Mucosa of descending colon (tissue), 3 donors: ENCODE measurements around the gene C1QTNF4. TPM values are rescaled to one million over a fixed set of nuclear protein-coding genes. Genes with fewer than 3 reads are reported as not detected.

Source experiments
- ATAC-seq: fragments of 200-7000 bp; cut with Tn5 transposase; one replicate; pipeline ENCODE4 v1.9.1; 2020; ENCODE audit warnings: mild to moderate bottlenecking, moderate library complexity
- DNase-seq, 3 donors: peaks; one replicate each; pipeline ENCODE4 v3.0.0-alpha.2; 2020
- H3K36me3 ChIP-seq: fragments of 200-600 bp; one replicate; pipeline ENCODE4 v1.8.0; 2021; ENCODE audit warnings: low read depth, mild to moderate bottlenecking
- H3K4me1 ChIP-seq: fragments of 200-600 bp; one replicate; pipeline ENCODE4 v1.8.0; 2021; ENCODE audit warnings: low read depth, mild to moderate bottlenecking
- H3K4me3 ChIP-seq: fragments of 200-600 bp; one replicate; pipeline ENCODE4 v1.8.0; 2021; ENCODE audit warnings: mild to moderate bottlenecking
- H3K9me3 ChIP-seq: fragments of 200-600 bp; one replicate; pipeline ENCODE4 v1.8.0; 2021; ENCODE audit warnings: mild to moderate bottlenecking
- CTCF ChIP-seq: fragments of 200-600 bp; IDR thresholded peaks from one replicate; pipeline ENCODE4 v1.8.0; 2022; ENCODE audit warnings: antibody characterized with exemption, mild to moderate bottlenecking
- intact Hi-C, 2 donors: fragments of 100-400 bp; cut with DNase I in 1 of 2; cut with micrococcal nuclease in 1 of 2; formaldehyde crosslinking; loops; one replicate each; pipeline versions ENCODE4 v1.11.0 to v1.11.1; 2022; cut with DNase I, micrococcal nuclease
- total RNA-seq, 3 donors: library from RNA; stranded (reverse); fragmentation: NEBNext Ultra II Directional in 2 of 3; extraction: Animal tissue kit (Norgen Biotek cat#: 25700) in 2 of 3; gene quantifications; one replicate each; pipeline versions ENCODE4 v1.2.1 to v1.2.4, GENCODE V29; 2021 to 2023
- donor health status: DM: no; HTN: no; CAD: no; lungs with moderate emphysema.
- donor health status: DM: no; HTN: no; CAD: no.
- donor health status: DM: no; HTN: yes; CAD: no.

C1QTNF4 gene
- total RNA-seq, 3 donors from 2014 or later, result 0.17 to 3.5 (median 0.34) TPM

DNA sequence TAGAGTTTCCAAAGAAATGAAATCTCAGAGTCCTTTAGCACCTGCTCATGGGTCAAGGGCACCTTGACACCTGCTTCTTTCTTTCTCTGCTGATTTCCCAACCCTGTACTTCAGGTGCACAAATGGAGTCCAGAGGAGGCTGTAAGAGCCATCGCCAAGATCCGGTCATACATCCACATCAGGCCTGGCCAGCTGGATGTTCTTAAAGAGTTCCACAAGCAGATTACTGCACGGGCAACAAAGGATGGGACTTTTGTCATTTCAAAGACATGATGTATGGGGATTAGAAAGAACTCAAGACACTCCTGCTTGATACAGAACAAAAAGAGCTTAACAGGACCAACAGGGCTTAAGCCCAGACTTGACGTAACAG, 22.9 kb downstream of the C1QTNF4 start:
- intact Hi-C loops, result no loop called here
- TF ChIP-seq CTCF, result no peak
- DNase-seq, result no peak
- Histone ChIP-seq H3K4me1 (peaks cover 3% of the 10 kb centered on the region), H3K9me3 (no peaks in the 10 kb centered on the region), H3K36me3 (peaks cover 3% of the 10 kb centered on the region), H3K4me3 (no peak overlapping the region)
- no peak for ATAC-seq

DNA sequence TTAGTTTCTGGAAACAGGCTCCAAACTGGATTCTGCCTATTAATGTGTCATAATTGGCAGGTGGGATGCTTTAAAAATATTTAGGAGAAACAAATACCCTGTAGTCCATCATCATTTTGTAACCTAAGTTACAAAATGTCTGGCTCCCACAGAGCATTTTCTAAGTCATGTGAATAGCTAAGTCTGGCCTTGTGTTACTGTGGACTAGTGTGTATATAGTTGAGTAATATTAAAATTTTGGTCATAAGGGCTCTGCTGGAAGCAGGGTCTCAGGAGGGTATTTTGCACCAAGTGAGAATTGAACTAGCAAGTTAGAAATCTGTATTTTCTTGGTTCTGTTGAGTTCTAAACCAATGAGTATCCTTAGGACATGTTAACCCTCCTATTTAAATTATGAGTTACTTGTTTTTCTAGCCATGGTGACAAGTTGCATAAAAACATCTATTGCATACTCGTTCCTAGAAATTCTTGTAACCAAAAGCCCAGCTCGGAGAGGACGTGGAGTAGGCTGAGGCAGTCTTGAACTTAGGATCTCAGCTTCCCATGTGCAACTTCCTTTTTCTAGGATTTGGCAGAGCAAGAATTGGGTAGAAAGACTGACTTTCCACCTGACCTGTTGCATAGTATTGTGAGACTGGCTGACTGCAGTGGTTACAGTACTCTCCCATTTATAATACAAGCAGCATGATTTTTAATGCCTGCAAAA, 23.4 kb downstream of the C1QTNF4 start:
- no peak for TF ChIP-seq CTCF
- H3K9me3 ChIP-seq, result no peaks in the 10 kb centered on the region
- no peak for DNase-seq
- H3K36me3 ChIP-seq, result peaks cover 3% of the 10 kb centered on the region
- no peak for ATAC-seq
- H3K4me1 ChIP-seq, result peaks cover 3% of the 10 kb centered on the region
- intact Hi-C loops, result no loop called here
- H3K4me3 ChIP-seq, result no peak overlapping the region

DNA sequence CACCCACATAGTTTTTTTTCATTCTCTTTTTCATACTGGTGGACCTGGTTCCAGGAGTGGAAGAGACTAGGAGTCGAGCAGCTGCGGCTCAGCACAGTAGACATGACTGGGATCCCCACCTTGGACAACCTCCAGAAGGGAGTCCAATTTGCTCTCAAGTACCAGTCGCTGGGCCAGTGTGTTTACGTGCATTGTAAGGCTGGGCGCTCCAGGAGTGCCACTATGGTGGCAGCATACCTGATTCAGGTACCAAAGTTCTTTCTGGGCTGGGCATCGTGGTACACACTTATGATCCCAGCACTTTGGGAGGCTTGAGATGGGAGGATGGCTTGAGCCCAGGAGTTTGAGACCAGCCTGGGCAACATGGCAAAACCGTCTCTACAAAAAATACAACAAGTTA, 24.6 kb downstream of the C1QTNF4 start:
- ATAC-seq, result no peak
- no peak for TF ChIP-seq CTCF
- DNase-seq, result no peak
- Histone ChIP-seq H3K4me1 (peaks cover 3% of the 10 kb centered on the region), H3K36me3 (peaks cover 3% of the 10 kb centered on the region), H3K9me3 (no peaks in the 10 kb centered on the region), H3K4me3 (no peak overlapping the region)
- intact Hi-C loops, result no loop called here

GRCh38 chr11:47566149-47566698, 28.0 kb downstream of the C1QTNF4 start:
- no peaks in the 10 kb centered on the region for H3K36me3 ChIP-seq
- no peak for TF ChIP-seq CTCF
- H3K4me1 ChIP-seq, result peaks cover 3% of the 10 kb centered on the region
- H3K9me3 ChIP-seq, result no peaks in the 10 kb centered on the region
- DNase-seq (peak in 2 of 3 donors; percentile 31 to 46), ATAC-seq (peak; percentile 50)
- peak overlapping the region; percentile 72 for H3K4me3 ChIP-seq
- intact Hi-C loops, result no loop called here

DNA sequence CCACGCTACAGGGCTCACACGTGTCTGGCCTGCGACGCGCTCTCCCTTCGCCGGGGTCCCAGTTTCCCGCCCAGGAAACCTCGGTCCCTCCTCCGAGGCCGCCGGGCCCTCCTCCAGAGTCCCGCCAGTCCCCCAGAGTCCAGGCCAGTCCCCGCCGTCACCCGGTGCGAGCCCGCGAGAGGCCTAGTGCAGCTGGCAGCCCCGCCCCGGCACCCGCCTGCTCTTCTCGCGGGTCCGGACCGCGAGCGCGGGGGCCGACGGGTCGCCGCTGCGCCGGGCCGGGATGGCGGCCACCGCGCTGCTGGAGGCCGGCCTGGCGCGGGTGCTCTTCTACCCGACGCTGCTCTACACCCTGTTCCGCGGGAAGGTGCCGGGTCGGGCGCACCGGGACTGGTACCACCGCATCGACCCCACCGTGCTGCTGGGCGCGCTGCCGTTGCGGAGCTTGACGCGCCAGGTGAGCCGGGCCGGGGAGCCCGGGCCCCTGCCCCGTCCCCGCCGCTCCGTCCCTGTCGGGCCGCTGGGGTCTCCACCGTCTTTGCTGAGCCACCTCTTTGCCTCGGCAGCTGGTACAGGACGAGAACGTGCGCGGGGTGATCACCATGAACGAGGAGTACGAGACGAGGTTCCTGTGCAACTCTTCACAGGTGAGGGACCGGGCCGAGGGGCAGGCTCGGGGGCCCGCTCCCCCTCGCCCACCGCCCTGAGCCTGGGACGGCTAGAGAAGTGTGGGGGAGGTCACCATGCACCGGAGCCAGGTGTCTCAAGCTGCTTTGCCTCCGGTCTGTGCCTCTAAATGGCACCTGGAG, 28.7 kb downstream of the C1QTNF4 start, which contains the start of gene PTPMT1:
Gene PTPMT1 (plus strand): TSS at position 260 of the 809 bp plus-strand sequence. CDS start 24 bp downstream, at position 284.
- no peaks in the 10 kb centered on the region for H3K36me3 ChIP-seq
- peaks cover 3% of the 10 kb centered on the region for H3K4me1 ChIP-seq
- intact Hi-C loops, result no loop called here
- no peak for TF ChIP-seq CTCF
- peak within 1 kb of the TSS; percentile 72 for H3K4me3 ChIP-seq
- H3K9me3 ChIP-seq, result no peaks in the 10 kb centered on the region
- ATAC-seq, result peak; percentile 97
- peak; percentile 78 to 87 (median 86) for DNase-seq
